ENCODE measurements around the gene PHPT1.

Gene PHPT1

DNA sequence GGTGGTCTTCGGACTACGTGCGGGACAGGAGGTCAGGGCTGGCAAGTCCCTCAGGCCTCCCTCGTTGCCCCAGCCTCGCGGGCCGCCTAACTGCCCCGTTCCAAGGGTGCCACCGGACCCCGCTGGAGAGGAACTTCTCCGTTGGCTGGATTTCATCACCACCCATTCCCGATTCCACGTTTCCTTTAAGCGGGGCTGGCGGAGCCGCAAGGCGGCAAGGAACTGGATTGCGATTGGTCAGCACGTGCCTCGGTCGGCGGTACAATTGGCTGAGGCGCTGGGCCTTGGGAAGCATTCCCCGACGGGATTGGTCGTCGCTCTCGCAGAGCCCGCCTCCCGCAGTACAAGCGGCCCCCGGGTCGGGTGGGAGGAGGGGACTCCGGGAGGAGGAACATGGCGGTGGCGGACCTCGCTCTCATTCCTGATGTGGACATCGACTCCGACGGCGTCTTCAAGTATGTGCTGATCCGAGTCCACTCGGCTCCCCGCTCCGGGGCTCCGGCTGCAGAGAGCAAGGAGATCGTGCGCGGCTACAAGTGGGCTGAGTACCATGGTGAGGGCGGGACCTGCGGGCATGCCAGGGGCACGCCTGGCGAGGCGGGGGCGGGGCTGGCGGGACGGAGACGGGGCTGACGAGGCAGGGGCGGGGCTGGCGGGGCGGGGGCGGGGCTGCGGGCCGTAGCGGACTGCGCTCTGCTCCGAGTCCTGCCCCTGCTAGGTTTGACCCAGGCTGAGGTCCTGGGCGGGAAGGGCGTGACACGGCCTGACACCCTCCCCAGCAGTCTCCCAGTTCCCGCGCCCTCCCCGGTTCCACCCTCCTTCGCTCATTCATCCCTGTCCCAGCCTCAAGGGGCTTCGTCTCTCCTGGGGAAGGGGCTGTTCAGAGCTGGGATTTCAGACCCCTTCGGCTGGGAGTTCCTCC, at the start of gene PHPT1:
Gene PHPT1, plus strand, starts transcription at position 372 of the 922 bp plus-strand sequence. Its CDS starts 22 bp downstream, at position 394.
- in situ Hi-C loops (cut with HindIII; ENCODE audit: low sequenced_read_pairs), result no loop called here

DNA sequence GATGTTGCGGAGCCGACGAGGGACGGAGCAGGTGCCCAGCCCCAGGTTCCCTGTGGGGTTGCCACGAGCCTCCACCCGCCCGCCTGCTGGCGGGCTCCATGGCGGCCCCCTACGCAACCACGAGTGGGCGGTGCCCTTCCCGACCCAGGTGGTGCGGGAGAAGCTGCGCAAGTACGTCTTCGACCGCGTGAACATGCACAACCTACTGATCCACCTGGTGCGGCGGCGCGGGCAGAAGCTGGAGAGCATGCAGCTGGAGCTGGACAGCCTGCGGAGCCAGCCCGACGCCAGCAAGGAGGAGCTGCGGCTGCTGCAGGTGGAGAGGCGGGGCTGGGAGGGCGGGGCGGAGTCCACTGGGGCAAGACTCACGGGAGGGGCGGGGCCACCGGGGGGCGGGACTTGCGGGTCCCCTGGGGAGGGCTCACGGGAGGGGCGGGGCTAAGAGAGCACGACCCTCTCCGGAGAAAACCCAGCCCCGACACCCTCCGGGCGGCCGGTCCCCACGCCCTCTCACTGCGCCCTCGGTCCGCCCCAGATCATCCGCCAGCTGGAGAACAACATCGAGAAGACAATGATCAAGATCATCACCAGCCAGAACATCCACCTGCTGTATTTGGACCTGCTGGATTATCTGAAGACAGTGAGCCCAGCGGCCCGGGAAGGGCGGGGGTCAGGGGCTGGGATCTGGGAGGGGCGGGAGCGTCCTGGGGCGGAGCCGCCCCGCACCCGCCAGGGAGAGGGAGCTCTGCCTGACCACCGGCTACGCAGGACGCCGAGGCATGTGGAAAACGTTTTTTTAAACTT, 49.2 kb upstream of the PHPT1 start:
- in situ Hi-C loops (cut with HindIII; ENCODE audit: low sequenced_read_pairs), result loop anchor here (25.0 kb wide), 1 partner anchor 362 kb away; the partner anchor contains the start of genes LRRC26 and TMEM210

DNA sequence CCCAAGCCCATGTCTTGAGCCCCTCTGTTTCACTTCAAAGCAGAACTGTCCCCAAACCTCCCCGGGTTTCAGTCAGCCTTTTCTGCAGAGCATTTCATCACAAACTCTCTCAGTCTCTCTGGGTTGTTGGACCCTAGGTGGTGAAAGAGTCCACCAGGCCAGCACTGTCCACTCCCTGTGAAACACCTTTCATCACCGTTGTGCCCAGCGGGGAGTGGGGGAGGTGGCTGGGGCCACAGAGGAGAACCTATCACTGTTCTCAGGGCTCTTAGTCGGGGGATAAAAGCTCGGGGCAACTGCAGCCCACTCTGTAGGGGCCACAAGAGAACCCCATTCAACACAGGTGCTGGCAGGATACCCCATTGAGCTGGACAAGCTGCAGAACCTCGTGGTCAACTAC, 46.9 kb upstream of the PHPT1 start:
- in situ Hi-C loops (cut with HindIII; ENCODE audit: low sequenced_read_pairs), result loop anchor here (25.0 kb wide), 1 partner anchor 360 kb away; the partner anchor contains the start of genes LRRC26 and TMEM210

DNA sequence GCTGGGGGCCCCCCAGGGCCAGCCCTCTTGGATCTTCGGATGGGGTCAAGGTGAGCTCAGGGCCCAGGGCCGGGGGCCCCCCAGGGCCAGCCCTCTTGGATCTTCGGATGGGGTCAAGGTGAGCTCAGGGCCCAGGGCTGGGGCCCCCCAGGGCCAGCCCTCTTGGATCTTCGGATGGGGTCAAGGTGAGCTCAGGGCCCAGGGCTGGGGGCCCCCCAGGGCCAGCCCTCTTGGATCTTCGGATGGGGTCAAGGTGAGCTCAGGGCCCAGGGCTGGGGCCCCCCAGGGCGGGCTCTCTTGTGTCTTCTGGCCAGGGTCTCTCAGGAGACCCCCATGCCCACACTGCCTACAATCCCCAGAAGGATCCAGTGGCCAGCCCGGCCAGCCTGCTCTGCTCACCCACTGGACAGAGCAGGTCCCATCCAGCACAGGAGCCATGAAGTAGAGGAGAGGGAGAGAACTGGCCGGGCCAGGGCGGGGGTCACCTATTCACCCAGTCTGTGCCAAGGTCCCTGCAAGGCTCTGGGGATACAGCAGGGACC, 46.1 kb upstream of the PHPT1 start:
- in situ Hi-C loops (cut with HindIII; ENCODE audit: low sequenced_read_pairs), result loop anchor here (25.0 kb wide), 1 partner anchor 359 kb away; the partner anchor contains the start of genes LRRC26 and TMEM210

DNA sequence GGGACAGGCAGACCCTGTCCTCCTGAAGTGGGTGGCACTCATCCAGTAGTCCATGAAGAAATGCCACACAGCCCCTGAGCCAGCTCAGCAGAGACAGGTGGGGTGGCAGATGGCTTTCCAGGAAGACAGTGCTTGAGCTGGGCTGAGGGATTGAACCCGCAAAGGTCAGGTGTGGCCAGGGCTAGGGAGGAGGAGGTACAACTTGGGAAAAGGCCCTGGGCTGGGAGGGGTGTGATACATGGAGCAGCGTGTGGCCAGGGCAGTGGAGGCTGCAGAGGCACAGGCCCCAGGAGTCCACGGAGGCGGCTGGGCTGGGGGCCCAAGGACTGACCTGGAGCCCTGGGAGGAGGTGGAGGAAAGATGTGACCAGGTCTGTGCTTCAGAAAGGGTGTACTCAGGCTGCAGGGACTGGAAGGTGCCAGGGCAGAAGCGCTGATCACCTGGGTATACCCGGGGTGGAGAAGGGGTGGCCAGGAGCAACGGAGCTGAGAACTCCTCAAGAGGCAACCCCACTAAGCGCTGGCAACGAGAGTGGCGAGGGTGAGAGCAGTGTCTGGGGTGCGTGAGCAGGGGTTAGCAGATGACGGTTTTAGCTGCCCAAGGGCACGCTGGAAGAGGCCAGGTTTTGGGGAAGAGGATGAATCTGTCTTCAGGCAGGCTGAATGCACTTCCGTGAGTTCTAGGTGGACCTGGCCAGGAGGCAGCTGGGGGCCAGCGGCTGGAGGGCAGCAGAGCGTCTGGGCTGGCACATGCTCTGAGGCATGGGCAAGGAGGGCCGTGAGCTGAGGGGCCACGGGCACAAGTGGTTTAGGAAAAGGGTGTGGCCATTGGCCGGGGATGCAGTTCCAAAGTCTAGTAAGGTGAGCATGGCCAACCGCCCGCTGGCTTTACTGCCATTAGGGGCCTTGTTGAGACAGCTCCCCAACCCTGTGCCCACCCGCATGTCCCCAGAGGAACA, 45.4 kb upstream of the PHPT1 start:
- in situ Hi-C loops (cut with HindIII; ENCODE audit: low sequenced_read_pairs), result loop anchor here (25.0 kb wide), 1 partner anchor 358 kb away; the partner anchor contains the start of genes LRRC26 and TMEM210

DNA sequence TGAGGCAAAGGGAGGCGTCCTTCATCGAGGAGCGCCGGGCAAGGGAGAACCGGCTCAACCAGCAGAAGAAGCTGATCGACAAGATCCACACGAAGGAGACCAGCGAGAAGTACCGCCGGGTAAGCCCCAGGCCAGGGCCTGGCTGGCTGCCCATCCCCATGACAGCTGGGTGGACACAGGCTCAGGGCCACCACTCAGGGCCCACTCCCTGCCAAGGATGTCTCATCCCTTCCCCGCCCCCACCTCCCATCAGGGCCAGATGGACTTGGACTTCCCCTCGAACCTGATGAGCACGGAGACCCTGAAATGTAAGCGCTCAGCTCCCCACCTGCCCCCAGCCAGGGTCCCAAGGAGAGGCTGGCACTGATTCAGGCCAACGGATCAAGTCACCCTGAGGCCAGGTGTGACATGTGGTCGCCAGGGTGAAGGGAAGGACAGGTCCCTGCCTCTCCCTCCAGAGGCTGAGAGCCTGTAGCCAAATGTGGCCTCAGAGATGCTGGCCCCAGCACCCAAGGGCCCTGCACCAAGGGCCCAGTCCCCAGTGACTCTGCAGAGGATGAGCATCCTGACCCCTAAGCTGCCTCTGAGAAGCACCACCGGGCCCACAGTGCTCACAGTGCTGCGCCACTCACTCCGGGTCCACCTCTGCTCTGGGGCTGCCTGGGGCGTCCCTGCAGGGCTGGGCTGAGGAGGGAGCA, 44.6 kb upstream of the PHPT1 start:
- in situ Hi-C loops (cut with HindIII; ENCODE audit: low sequenced_read_pairs), result loop anchor here (5.0 to 25.0 kb wide), 2 partner anchors 38 to 358 kb away; partner anchors contain the start of genes AJM1, LRRC26 and TMEM210

DNA sequence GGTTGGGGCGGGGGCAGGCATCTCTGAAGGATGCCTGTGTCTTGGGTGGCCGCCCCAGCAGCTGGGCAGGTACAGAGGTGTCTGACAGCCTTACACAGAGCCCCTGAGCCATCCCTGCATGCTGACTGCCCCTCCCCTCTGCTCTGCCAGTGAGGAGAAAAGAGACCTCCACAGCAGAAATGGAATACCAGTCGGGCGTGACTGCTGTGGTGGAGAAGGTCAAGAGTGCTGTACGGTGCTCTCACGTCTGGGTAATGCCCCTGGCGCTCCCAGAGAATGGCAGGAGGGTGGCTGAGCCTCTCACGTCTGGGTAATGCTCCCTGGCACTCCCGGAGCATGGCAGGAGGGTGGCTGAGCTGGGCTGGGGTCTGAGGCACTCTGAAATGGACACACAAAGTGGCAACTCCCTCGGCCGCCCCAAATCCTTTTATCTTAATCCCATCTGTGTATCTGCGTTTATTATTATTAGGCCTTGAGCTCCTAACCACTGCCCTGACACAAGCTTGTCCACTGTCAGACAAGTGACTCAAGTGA, 43.9 kb upstream of the PHPT1 start:
- in situ Hi-C loops (cut with HindIII; ENCODE audit: low sequenced_read_pairs), result loop anchor here (5.0 to 25.0 kb wide), 2 partner anchors 37 to 357 kb away; partner anchors contain the start of genes AJM1, LRRC26 and TMEM210

DNA sequence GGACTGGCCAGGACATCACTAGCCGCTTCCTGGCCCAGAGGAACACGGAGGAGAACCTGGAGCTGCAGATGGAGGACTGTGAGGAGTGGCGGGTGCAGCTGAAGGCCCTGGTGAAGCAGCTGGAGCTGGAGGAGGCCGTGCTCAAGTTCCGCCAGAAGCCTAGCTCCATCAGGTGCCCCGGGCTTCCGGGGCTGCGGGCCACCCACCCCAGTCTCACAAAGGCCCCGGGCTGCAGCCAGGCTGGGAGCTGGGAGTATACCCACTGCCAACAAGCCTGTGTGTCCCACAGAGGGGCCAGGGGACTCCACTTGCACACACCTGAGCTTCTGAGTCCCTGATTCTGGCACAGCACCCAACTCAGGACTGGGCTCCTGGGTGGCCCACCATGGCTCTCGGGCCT, 43.1 kb upstream of the PHPT1 start:
- in situ Hi-C loops (cut with HindIII; ENCODE audit: low sequenced_read_pairs), result loop anchor here (5.0 to 25.0 kb wide), 2 partner anchors 36 to 356 kb away; partner anchors contain the start of genes AJM1, LRRC26 and TMEM210

DNA sequence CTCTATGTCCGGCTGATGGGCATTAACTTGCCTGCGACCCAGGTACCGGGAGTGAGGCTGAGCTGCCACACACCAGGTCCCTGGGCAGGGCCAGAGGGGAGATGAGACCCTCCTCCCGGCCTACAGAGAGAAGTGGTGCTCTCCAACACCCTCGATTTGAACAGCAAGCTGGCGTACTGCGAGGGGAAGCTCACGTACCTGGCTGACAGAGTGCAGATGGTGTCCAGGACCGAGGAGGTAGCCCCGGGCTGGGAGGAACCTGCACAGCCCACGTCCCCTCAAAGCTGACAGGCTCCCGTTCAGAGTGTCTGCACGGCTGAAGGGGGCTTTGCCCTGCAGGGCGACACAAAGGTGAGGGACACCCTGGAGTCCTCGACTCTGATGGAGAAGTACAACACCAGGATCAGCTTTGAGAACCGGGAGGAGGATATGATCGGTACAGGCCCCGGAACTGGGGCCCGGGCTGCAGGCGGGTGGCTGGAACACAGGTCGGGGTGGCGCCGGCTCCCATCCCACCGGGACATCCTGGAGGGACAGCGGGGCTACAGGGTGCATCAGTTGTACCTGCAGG, 42.5 kb upstream of the PHPT1 start:
- in situ Hi-C loops (cut with HindIII; ENCODE audit: low sequenced_read_pairs), result loop anchor here (5.0 to 25.0 kb wide), 2 partner anchors 36 to 356 kb away; partner anchors contain the start of genes AJM1, LRRC26 and TMEM210

DNA sequence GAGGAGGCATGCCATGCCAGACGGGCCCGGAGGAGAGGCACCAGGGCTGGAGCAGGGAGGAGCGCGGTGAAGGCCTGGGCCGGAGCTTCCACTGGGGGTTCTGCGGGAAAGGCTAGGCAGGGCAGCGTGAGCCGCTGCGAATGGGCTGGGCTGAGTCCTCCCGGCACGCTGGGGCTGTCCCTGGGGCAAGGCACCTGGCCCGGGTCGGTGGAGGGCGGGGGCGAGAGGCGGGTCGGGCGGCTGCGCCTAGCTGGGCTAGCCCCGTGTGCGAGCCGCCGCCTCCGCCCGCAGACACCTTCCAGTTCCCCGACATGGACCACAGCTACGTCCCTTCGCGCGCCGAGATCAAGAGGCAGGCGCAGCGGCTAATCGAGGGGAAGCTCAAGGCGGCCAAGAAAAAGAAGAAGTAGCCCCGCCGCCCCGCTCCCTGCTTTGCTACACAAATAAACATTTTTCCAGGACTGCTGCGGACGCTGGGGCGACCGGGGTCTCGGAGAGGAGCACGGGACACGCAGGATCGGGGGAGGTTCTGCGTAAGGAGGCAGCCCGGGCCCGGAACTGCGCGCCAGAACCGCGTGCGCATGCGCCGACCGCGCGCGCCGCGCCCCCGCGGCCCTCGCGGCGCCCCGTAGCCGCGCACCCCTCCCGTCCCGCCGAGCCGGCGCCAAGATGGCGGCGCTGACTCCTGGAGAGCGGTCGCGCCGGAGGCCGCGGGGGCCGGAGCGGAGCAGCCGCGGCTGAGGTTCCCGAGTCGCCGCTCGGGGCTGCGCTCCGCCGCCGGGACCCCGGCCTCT, 41.7 kb upstream of the PHPT1 start, which contains the start of gene RABL6:
Gene RABL6, plus strand, starts transcription at position 668 of the 794 bp plus-strand sequence. CDS start 249 bp downstream, outside the sequence.
- in situ Hi-C loops (cut with HindIII; ENCODE audit: low sequenced_read_pairs), result loop anchor here (5.0 to 25.0 kb wide), 2 partner anchors 35 to 355 kb away; partner anchors contain the start of genes AJM1, LRRC26 and TMEM210

DNA sequence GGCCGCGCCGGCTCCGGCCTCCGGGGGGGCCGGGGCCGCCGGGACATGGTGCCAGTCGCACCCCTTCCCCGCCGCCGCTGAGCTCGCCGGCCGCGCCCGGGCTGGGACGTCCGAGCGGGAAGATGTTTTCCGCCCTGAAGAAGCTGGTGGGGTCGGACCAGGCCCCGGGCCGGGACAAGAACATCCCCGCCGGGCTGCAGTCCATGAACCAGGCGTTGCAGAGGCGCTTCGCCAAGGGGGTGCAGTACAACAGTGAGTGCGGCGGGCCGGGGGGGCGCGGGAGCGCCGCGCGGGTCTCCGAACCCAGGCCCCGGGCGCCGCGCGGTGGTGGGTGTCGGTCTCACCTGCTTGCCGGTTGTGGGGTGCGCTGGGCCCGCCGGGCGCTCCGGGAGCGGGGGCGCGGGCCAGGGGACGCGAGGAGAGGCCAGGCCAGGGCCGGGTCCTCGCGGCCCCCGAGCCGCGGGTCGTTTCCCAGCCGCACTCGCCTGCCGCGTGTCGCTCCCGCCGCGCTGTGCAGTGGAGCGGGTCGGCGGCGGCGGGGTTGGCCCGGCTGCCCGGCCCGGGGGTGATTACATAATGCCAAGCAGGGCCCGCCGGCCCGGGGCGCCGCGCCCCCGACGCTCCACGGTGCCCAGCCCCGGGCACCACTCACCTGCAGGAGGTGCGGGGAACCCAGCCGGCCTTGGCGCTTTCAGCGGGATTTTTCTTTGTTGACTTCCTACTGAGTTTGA, 41.0 kb upstream of the PHPT1 start:
- in situ Hi-C loops (cut with HindIII; ENCODE audit: low sequenced_read_pairs), result loop anchor here (5.0 to 25.0 kb wide), 2 partner anchors 34 to 354 kb away; partner anchors contain the start of genes AJM1, LRRC26 and TMEM210

DNA sequence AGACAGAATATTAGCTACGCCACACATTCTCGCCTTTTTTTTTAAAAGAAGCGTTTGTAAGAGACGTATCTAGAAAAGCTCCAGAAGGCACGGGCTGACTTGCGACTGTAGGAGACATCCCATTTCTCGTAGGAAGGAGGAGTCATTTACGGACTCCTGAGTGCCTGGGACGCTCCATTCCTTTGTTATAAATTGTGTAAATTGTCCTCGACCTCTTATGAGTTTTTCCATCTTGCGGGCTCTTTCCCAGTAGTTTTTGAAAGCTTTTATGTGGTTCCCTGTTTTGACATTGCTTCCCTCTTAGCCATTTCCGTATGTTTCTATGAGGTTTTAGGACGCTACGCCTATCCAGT, 40.4 kb upstream of the PHPT1 start:
- in situ Hi-C loops (cut with HindIII; ENCODE audit: low sequenced_read_pairs), result loop anchor here (5.0 to 25.0 kb wide), 2 partner anchors 34 to 354 kb away; partner anchors contain the start of genes AJM1, LRRC26 and TMEM210

DNA sequence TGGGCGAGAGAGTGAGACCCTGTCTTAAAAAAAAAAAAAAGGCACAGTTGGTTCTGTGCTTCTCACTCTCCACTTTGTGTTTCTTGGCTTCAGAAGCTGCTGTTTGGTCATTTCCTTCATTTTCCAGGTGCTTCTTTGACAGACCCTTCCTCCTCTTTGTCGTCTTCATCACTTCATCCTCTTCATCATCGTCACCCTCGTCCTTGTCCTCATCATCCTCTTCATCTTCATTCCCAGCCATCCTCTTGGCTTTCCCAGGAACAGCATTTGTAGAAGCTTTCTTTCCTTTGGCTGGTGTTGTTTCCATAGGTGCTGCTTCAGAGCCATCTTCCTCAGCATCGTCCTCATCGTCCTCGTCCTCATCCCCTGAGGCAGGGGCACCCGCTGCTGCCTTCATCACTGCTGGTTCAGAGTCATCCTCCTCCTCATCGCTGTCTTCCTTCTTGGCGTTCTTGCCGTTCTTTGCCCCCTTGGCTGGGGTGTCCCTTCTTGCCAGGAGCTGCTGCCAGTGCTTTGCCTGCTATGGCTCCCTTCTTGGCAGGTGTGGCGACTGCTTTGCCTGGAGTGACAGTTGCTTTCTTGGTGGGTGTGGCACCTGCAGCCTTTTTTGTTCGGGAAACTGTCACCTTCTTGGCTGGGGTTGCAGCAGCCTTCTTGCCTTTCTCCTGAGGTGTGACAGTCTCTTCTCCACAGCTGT, 34.3 kb upstream of the PHPT1 start:
- in situ Hi-C loops (cut with HindIII; ENCODE audit: low sequenced_read_pairs), result loop anchor here (25.0 kb wide), 1 partner anchor 347 kb away; the partner anchor contains the start of genes LRRC26 and TMEM210

DNA sequence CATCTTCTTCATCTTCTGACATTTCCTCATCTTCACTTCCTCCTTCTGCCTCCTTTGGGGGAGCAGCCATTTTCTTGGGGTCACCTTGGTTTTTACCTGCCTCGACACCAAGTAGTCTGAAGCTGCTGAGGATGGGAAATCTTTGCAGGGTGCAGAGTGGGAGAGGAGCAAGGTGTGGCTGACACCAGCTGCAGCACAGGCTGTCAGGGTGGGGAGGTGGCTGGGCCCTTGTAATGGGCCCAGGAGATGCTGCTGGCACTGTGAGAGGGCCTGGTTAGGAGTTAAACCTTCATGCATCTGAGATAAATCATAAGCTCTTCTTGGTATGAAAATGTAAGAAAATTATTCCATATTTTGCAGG, 33.8 kb upstream of the PHPT1 start:
- in situ Hi-C loops (cut with HindIII; ENCODE audit: low sequenced_read_pairs), result loop anchor here (25.0 kb wide), 1 partner anchor 347 kb away; the partner anchor contains the start of genes LRRC26 and TMEM210

DNA sequence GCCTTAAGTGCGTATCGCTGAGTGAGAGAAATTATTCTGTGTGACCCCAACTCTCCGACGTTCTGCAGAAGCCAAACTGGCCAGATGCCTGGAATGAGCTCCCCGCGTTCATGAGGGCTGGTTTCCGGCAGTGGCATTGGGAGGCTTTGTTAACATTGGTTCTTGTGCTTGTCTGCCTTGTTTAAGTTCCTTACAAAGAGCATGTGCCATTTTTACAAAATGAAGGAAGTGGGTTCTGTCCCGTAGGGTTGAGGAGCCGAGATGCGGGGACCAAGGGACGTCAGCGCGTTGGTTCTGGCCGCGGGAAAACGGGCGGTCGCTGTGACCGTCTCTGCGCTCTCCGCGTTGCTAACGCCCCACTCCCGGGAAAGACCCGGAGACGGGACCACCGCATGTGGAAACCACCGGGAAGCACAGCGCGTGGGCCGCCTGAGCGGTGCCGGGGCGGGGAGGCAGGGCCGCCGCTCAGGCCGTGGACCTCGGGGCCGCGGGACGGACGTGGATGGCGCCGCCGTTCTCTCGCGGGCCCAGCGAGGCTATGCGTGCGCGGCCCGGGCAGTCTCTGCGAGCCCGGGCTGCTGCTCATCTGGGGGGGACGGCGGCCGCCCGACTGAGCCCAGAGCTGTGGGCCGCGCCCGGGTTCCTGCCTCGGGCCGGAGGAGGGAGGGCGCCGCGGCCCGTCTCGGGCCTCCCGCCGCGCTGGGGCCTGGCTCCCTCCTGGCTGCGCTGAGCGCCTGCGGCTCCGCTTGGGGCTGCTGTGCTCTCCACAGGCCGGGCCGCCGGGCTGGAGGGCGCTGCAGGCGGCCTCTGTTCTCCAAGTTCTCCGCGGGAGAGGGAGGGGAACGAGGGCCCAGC, 28.0 kb upstream of the PHPT1 start:
- in situ Hi-C loops (cut with HindIII; ENCODE audit: low sequenced_read_pairs), result loop anchor here (25.0 kb wide), 1 partner anchor 341 kb away; the partner anchor contains the start of genes LRRC26 and TMEM210
